Dendritic cell treated with granulocyte-macrophage colony-stimulating factor and Interleukin-4, amounts not matched to agents 40 ng/mL and 50 ng/mL, for 4 days (primary cell): Measurements from ENCODE around the gene TDRD15.

ENCODE experiments used
- H3K27ac Mint-ChIP-seq: one replicate; pipeline ENCODE4 v1.8.0; 2022; ENCODE audit warnings: mild to moderate bottlenecking, mixed read lengths
- H3K27me3 Mint-ChIP-seq: one replicate; pipeline ENCODE4 v1.8.0; 2022; ENCODE audit warnings: mild to moderate bottlenecking, mixed read lengths
- H3K36me3 Mint-ChIP-seq: one replicate; pipeline ENCODE4 v1.8.0; 2022; ENCODE audit warnings: low read depth, mixed read lengths
- H3K4me1 Mint-ChIP-seq: one replicate; pipeline ENCODE4 v1.8.0; 2022; ENCODE audit warnings: low read depth, mixed read lengths
- H3K4me3 Mint-ChIP-seq: one replicate; pipeline ENCODE4 v1.8.0; 2022; ENCODE audit warnings: mild to moderate bottlenecking, moderate library complexity, mixed read lengths
- H3K9me3 Mint-ChIP-seq: one replicate; pipeline ENCODE4 v1.8.0; 2022; ENCODE audit warnings: mixed read lengths
- intact Hi-C: fragments of 100-400 bp; cut with micrococcal nuclease; formaldehyde crosslinking; loops from one replicate; pipeline ENCODE4 v1.15.0; 2022

Gene TDRD15

GRCh38 chr2:21163213-21163612, 39.4 kb downstream of the TDRD15 start:
- H3K4me1 Mint-ChIP-seq, result no peaks in the 10 kb centered on the region
- no peaks in the 10 kb centered on the region for H3K36me3 Mint-ChIP-seq
- H3K27ac Mint-ChIP-seq, result no peak overlapping the region
- no peak overlapping the region for H3K4me3 Mint-ChIP-seq
- no peaks in the 10 kb centered on the region for H3K9me3 Mint-ChIP-seq
- no peaks in the 10 kb centered on the region for H3K27me3 Mint-ChIP-seq
- intact Hi-C loops, result no loop called here

GRCh38 chr2:21165350-21165749, 41.6 kb downstream of the TDRD15 start:
- Mint-ChIP-seq H3K36me3 (no peaks in the 10 kb centered on the region), H3K9me3 (no peaks in the 10 kb centered on the region), H3K4me1 (no peaks in the 10 kb centered on the region), H3K4me3 (no peak overlapping the region), H3K27me3 (no peaks in the 10 kb centered on the region), H3K27ac (no peak overlapping the region)
- intact Hi-C loops, result no loop called here

- no peak overlapping the region for H3K27ac Mint-ChIP-seq
- H3K36me3 Mint-ChIP-seq, result no peaks in the 10 kb centered on the region
- H3K4me3 Mint-ChIP-seq, result no peak overlapping the region
- no peaks in the 10 kb centered on the region for H3K9me3 Mint-ChIP-seq
- peaks cover 7% of the 10 kb centered on the region for H3K27me3 Mint-ChIP-seq
- no peaks in the 10 kb centered on the region for H3K4me1 Mint-ChIP-seq
- intact Hi-C loops, result loop anchor here (1.0 kb wide), 1 partner anchor 141 kb away; no protein-coding TSS in a partner anchor
These were observed 52.3 kb downstream of the TDRD15 start for GRCh38 chr2:21175895-21176646.

GRCh38 chr2:21181957-21182356, 58.2 kb downstream of the TDRD15 start:
- no peaks in the 10 kb centered on the region for H3K4me1 Mint-ChIP-seq
- no peak overlapping the region for H3K4me3 Mint-ChIP-seq
- H3K27ac Mint-ChIP-seq, result no peak overlapping the region
- no peaks in the 10 kb centered on the region for H3K36me3 Mint-ChIP-seq
- H3K9me3 Mint-ChIP-seq, result no peaks in the 10 kb centered on the region
- intact Hi-C loops, result no loop called here
- peaks cover 5% of the 10 kb centered on the region for H3K27me3 Mint-ChIP-seq

- Mint-ChIP-seq H3K4me1 (no peaks in the 10 kb centered on the region), H3K27me3 (peaks cover 5% of the 10 kb centered on the region), H3K9me3 (no peaks in the 10 kb centered on the region), H3K27ac (no peak overlapping the region), H3K4me3 (no peak overlapping the region), H3K36me3 (no peaks in the 10 kb centered on the region)
- intact Hi-C loops, result no loop called here
These were observed 59.5 kb downstream of the TDRD15 start for GRCh38 chr2:21183306-21183705.

- no peaks in the 10 kb centered on the region for H3K4me1 Mint-ChIP-seq
- H3K27me3 Mint-ChIP-seq, result peaks cover 3% of the 10 kb centered on the region
- no peak overlapping the region for H3K4me3 Mint-ChIP-seq
- H3K9me3 Mint-ChIP-seq, result no peaks in the 10 kb centered on the region
- H3K36me3 Mint-ChIP-seq, result no peaks in the 10 kb centered on the region
- no peak overlapping the region for H3K27ac Mint-ChIP-seq
- intact Hi-C loops, result no loop called here
These were observed 60.0 kb downstream of the TDRD15 start for GRCh38 chr2:21183726-21184125.

- H3K36me3 Mint-ChIP-seq, result no peaks in the 10 kb centered on the region
- no peak overlapping the region for H3K27ac Mint-ChIP-seq
- no peak overlapping the region for H3K4me3 Mint-ChIP-seq
- no peaks in the 10 kb centered on the region for H3K4me1 Mint-ChIP-seq
- H3K9me3 Mint-ChIP-seq, result no peaks in the 10 kb centered on the region
- H3K27me3 Mint-ChIP-seq, result no peaks in the 10 kb centered on the region
- intact Hi-C loops, result no loop called here
These were observed 67.8 kb downstream of the TDRD15 start for GRCh38 chr2:21191535-21191934.
